NCI-H1105 treated with DMSO at 0.1 percent for 48 hours (cell line): ENCODE measurements around the gene EIF1B.

Source experiments
- DNase-seq: peaks from one replicate; lab custom pipeline; 2025; lab: John Stamatoyannopoulos, UW

Gene EIF1B

DNA sequence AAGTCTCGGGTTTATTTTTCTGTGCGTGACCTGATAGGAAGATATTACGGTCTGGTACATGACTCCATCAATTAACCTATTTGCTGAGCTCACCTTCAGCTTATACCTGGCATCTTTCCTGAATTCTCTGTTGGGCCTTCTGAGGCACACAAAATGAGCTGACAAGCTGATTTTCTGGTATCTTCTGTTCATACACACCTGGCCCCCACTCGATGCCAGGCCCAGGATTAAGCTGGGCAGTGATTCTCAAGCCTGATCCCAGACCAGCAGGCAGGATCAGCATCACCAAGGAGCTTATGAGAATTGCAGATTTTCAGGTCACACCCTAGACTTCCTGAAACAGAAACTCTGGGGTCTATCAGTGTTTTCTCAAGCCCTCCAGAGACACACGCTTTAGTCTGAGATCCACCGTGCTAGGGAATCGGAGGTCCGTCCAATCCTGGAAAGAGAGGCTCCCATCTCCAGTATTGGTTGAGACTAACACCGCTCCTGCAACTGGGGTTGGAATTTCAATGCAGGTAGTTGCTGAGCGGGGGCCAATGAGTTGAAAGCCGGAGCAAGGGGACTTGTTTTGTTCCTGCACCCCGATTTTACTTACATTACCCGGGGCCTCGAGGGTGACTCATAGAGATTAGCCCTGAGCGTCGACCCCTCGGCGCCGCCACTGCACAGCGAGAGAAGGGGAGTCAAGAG, 636 bp upstream of the EIF1B start:
- DNase-seq = no peak

- DNase-seq = peak; percentile 12
Observed at GRCh38 chr3:40309925-40310695, 603 bp downstream of the EIF1B start.

DNA sequence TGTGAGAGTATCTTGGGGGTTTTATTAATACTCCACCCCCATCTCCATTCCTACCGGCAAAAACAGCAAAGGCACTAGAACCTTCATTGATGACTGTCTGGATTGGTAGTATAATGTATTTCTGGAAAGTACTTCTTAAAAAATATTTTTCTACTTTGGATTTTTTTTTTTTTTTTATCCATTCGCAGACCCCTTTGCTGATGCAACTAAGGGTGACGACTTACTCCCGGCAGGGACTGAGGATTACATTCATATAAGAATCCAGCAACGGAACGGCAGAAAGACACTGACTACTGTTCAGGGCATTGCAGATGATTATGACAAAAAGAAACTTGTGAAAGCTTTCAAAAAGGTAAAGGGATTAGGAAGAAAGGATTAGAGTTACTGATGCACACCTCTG, 1.2 kb downstream of the EIF1B start:
- DNase-seq = no peak

- DNase-seq = no peak
Observed at GRCh38 chr3:40312661-40313226, 3.2 kb downstream of the EIF1B start.

GRCh38 chr3:40313975-40314860, 4.7 kb downstream of the EIF1B start:
- DNase-seq = peak; percentile 18

DNA sequence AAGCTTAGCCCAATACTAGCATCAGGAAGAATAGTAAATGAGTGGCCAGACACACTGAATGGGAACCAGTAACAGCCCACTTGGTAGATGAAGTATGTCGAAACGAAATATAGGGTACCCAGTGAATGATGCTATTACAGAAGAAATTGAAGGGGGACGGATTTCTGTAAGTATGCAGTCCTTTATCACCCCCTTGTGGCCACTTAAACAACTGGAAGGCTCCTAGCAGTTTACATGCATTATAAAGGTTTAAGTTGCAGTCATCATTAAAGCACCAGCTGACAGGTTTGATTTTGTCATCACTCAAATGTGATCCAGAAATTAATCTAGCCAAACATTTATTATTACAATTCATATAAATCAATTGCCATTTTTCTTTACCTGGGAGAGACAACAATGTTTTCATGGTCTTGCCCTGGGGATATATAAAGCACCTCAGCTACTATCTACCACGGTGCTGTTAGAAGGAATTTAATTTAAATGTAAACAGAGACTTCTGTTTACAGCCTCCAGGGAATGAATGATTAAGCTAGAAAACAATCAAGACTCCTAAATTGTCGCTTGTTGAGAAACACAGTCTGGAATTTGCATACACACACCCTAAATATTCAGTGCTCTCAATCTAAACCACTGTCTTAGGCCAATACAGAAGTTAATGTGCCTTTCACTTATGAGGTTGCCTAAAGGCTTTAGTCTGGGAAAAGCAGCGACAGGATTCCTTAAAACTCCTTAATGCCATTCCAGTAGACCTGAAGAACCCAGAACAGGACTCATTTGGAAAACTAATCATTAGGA, 7.8 kb downstream of the EIF1B start:
- DNase-seq = peak; percentile 63

GRCh38 chr3:40321818-40322217, 12.3 kb downstream of the EIF1B start:
- no peak for DNase-seq

DNA sequence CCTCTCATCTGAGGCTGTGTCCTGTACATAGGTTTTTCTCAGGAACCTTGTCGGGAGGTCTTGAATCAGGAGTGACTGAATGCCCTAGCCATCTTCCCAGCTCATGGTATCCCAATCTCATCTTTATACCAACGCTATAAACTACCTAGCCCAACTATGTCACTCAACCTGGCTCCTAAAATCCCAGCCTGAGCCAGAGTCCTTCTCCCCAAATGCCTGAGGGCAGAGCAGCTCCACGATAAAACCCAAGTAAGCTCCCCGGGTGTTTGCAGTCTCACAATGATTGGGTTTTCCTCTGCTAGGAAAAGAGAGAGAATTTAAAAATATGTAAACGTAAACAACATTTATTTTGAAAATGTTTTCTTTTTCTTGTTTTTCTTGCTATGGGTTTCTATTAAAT, 14.4 kb downstream of the EIF1B start:
- DNase-seq = no peak

- no peak for DNase-seq
Observed at GRCh38 chr3:40324621-40325020, 15.1 kb downstream of the EIF1B start.

- no peak for DNase-seq
Observed at GRCh38 chr3:40325465-40325864, 16.0 kb downstream of the EIF1B start.

- no peak for DNase-seq
Observed at GRCh38 chr3:40328374-40328773, 18.9 kb downstream of the EIF1B start.

- DNase-seq = no peak
Observed at GRCh38 chr3:40329071-40329470, 19.6 kb downstream of the EIF1B start.

DNA sequence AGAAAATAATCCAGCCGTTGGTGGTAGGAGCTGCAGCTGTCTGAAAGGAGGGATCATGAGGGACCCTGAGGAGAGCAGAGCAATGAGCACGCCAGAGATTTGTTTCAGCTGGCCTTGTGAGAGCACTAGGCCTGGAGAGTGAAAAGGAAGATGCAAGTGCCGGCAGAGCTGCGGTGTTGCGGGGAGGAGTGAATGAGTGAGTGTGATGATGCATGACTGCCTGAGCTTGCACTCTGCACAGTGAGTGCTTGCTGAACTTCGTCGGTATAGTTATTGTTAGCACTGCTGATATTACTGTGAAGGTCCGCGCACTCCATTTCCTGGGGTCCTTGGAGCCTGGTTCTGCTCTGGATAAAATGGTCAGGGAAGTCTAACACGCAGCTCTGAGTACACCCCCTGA, 23.2 kb downstream of the EIF1B start:
- no peak for DNase-seq

DNA sequence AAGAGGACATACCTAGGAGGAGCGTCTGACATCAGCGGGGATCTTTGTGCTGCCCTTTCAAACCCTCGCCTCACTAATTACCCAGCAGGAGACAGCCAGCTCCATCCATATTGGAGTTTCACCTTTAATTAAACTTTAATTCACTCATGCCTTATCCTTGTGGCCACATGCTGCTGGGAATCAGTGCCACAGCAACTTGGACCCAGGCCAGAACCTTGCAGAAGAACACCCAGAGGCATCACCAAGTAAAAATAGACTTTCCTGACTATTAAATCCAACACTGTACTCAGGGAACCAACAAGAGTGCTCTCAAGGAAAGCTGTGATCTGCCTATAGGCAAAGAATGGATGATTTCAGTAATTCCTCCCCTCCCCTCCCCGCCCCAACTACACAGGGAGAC, 23.9 kb downstream of the EIF1B start:
- DNase-seq = no peak

DNA sequence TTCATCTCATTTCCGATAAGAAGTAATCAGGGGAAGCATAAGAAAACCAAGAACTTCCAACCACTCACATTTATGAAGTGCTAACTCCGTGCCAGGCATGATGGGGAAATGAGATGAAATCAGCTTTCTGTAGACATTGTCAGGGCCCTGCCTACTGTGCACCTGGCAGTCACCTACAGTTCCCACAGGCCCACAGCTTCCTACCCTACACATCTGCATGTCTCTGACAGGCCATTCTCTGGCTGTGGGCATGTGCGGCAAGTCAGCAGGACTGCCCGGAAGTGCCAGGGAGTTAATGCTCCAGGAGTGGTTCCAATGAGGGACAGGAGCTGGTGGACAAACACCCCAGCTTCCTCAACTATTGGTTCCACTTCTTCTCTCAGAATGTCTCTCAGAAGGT, 24.3 kb downstream of the EIF1B start:
- DNase-seq = no peak

DNA sequence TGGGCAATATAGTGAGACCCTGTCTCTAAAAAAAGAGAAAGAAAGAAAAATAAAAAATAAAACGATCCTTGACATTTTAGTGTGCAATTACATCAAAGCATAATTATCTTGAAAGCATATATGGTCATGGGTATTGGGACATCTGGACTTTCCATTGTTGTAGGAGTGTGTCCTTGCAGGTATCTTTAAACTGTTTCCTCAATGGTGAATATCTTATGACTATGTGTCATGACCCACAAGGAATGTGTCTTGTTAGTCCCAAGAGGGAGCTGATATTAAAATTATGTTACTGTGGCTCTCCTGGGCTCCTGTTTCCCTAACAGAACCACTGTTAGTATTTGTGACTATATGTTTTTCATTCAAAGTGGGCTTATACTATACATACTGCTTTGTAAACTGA, 26.6 kb downstream of the EIF1B start:
- no peak for DNase-seq

DNA sequence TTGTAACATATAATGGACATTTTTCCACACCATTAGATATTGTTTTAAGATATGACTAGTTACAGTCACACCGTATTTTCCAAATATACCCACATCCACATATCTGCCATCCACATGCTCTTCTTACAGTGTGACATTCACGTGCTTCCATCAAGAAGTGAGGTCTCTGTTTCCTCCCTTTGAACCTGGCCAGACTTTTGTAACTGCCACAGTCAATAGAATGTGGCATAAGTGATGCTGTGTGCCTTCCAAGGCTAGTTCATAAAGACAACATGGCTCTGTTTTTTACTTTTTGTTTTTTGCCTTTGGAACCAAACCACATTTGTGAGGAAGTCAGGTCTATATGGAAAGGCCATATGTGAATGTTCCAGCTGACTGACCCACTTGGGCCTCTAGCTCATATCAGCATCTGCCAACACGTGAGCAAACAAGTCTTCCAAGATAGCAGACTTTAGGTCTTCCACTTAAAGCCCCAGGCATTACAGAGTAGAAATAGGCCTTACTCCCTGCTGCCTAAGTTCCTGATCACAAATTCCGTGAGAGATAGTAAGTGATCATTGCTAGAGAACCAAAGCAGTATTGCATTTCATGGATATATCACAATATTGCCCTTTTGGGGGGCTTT, 27.1 kb downstream of the EIF1B start:
- no peak for DNase-seq

- DNase-seq = no peak
Observed at GRCh38 chr3:40337136-40338108, 27.9 kb downstream of the EIF1B start.

DNA sequence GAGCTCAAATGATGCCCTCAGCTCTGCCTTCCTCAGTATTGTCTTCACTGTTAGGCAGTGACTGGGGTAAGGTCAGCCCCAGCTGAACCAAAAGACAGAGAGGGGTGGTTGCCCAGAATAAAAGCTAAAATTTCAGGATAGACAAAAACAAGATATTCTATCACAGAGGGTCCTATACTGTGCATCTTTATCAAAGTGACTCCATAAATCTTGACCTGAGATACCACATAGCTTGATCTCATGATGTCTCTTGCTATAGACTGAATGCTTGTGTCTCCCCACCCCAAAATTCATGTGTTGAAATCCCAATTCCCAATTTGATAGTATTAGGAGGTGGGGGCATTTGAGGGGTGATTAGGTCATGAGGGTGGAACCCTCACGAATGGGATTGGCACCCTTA, 30.4 kb downstream of the EIF1B start:
- no peak for DNase-seq
